Spinal cord (tissue), 10 donors: Measurements from ENCODE around the gene IFNA14. TPM values are rescaled to one million over a fixed set of nuclear protein-coding genes. Genes with fewer than 3 reads are reported as not detected.
"Not testable (repeated sequence)": the region's sequence is repeated elsewhere in the genome, so short reads cannot be mapped to it uniquely, and the experiment has no call there.

Experiments used
- DNase-seq, 6 donors: peaks; one replicate each; pipeline versions ENCODE4 v3.0.0 to v3.0.0-alpha.2; 2013 to 2015; ENCODE audit warnings: low spot score in 6 of 6, low read depth in 4 of 6
- H3K27ac ChIP-seq: one replicate; pipeline ENCODE4 v1.5.1; 2013; ENCODE audit warnings: low read depth, low read length, control low read depth
- H3K27me3 ChIP-seq: one replicate; pipeline ENCODE4 v1.6.1; 2013; ENCODE audit warnings: low read length; ENCODE audit not compliant: control insufficient read depth, insufficient read depth
- H3K36me3 ChIP-seq: one replicate; pipeline ENCODE4 v1.6.1; 2013; ENCODE audit warnings: low read length; ENCODE audit not compliant: control insufficient read depth, insufficient read depth
- H3K4me1 ChIP-seq: one replicate; pipeline ENCODE4 v1.6.1; 2013; ENCODE audit warnings: low read length; ENCODE audit not compliant: control insufficient read depth, insufficient read depth
- H3K4me3 ChIP-seq: one replicate; pipeline ENCODE4 v1.5.1; 2013; ENCODE audit warnings: low read depth, low read length, control low read depth
- H3K9me3 ChIP-seq: one replicate; pipeline ENCODE4 v1.6.1; 2013; ENCODE audit warnings: low read length; ENCODE audit not compliant: control insufficient read depth, insufficient read depth
- WGBS: methylation state at CpG from one replicate; pipeline ENCODE4 v1.1.5; 2013; ENCODE audit warnings: missing lambda C conversion rate; ENCODE audit not compliant: insufficient coverage; 5-methylcytosine and 5-hydroxymethylcytosine counted together
- polyA plus RNA-seq, 2 donors: library from polyadenylated mRNA; unstranded; fragments of 120-200 nt; gene quantifications; one replicate each; pipeline ENCODE4 v1.2.1, GENCODE V29; 2013; ENCODE audit not compliant: insufficient read length in 2 of 2
- total RNA-seq, 2 donors: library from RNA; depleted of rRNA in 1 of 2; stranded (reverse); fragments of 120-200 nt in 1 of 2; fragments of >200 nt in 1 of 2; gene quantifications; one replicate each; pipeline versions ENCODE4 v1.2.3 to v1.2.4, GENCODE V29; 2013 to 2014
- donor health status: healthy.

IFNA14 gene
- total and polyA plus RNA-seq, 4 donors = not detected

DNA sequence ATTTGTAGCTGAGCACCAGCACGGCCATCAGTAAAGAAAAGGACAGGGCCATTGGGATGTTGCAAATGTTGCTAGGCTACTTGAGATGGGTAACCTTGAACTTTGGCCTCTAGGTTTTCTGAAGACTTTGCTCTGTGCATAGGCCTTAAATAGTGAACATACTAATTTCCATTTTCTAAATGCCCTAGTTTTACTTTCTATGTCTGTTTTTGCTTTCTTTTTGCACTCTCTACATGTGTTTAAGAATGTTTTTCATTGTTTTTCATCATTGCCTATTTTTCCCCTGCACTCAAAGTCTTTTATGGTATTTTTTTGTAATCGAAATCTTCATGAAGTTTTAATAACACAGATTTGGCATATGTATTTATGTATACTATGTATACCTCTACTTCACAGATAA is 11.7 kb downstream of the IFNA14 start, which contains the start of gene IFNA17:
TSS of gene IFNA17 (minus strand) at position 101 of the 400 bp plus-strand sequence. CDS start at position 52, 49 bp downstream.
- WGBS = no CpG with 5 or more reads among the region's 2 CpGs
- H3K27me3 ChIP-seq = no peaks in the 10 kb centered on the region
- H3K36me3 ChIP-seq = no peaks in the 10 kb centered on the region
- no peaks in the 10 kb centered on the region for H3K9me3 ChIP-seq
- no peak for DNase-seq
- H3K4me3 ChIP-seq = no peak within 1 kb of the TSS
- H3K27ac ChIP-seq = no peak within 1 kb of the TSS
- no peaks in the 10 kb centered on the region for H3K4me1 ChIP-seq

GRCh38 chr9:21217211-21217610 is 22.6 kb downstream of the IFNA14 start, which contains the start of gene IFNA16:
Gene IFNA16 (minus strand): TSS chr9:21217311. CDS start chr9:21217305, 6 bp downstream.
- not testable (repeated sequence) for H3K27me3 ChIP-seq, H3K36me3 ChIP-seq, H3K9me3 ChIP-seq, H3K27ac ChIP-seq, H3K4me1 ChIP-seq, H3K4me3 ChIP-seq, DNase-seq
- WGBS = 100% methylated on average over 1 of the region's 1 CpG

GRCh38 chr9:21213411-21214326 is 26.1 kb downstream of the IFNA14 start:
- not testable (repeated sequence) for H3K27me3 ChIP-seq, H3K27ac ChIP-seq, H3K36me3 ChIP-seq, H3K4me1 ChIP-seq, H3K9me3 ChIP-seq, H3K4me3 ChIP-seq
- DNase-seq = peak in 1 of 6 donors; percentile 9
- no CpG with 5 or more reads among the region's 5 CpGs for WGBS

DNA sequence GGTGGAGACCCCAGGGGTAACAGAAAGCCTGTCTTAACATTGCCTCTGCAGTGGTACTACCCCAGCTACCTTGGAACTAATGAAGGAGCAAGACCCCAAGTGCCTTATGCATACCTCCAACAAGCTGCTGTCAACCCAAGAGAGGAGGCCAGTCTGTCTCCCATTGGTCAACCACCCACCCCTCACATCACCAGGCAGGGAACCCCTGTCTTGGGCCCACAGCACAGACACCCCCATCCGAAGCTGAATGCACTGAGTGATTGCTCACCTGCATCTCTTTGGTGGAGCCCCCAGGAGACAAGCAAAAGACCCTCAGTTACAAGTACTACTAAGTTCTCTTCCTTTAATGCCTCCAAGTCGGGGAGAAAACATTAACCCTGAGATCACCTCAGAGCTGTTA is 27.6 kb downstream of the IFNA14 start:
- H3K27ac ChIP-seq, H3K36me3 ChIP-seq, DNase-seq, H3K4me1 ChIP-seq, H3K4me3 ChIP-seq, H3K27me3 ChIP-seq, H3K9me3 ChIP-seq: not testable (repeated sequence)
- WGBS = 92% methylated on average over 1 of the region's 2 CpGs

DNA sequence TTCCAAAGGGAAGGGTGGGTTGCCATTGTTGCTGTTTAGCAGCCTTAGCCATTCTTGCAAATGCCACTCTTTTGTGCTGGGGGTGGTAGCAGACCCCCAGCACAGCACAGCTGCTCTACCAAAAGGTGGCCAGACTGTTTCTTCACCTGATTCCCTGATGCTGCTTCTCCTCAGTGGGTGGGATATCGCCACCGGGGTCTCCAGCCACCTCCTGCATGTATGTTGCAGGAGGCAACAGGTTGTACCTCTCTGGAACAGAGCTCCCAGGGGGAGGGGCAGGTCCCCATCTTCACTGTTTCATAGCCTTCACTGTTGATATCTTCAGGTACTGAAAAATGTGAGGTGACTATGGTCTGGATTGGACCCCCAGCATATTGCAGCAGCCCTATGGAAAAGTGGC is 29.0 kb downstream of the IFNA14 start:
- H3K4me3 ChIP-seq, DNase-seq, H3K4me1 ChIP-seq, H3K27me3 ChIP-seq, H3K36me3 ChIP-seq, H3K9me3 ChIP-seq, H3K27ac ChIP-seq: not testable (repeated sequence)
- 100% methylated on average over 1 of the region's 2 CpGs for WGBS

- no peaks in the 10 kb centered on the region for H3K4me1 ChIP-seq
- H3K36me3 ChIP-seq = no peaks in the 10 kb centered on the region
- no peaks in the 10 kb centered on the region for H3K27me3 ChIP-seq
- no peaks in the 10 kb centered on the region for H3K9me3 ChIP-seq
- H3K4me3 ChIP-seq = no peak overlapping the region
- DNase-seq = no peak
- H3K27ac ChIP-seq = no peak overlapping the region
- WGBS = 91% methylated on average over 7 of the region's 7 CpGs
Measured at GRCh38 chr9:21210311-21210710, 29.5 kb downstream of the IFNA14 start.

DNA sequence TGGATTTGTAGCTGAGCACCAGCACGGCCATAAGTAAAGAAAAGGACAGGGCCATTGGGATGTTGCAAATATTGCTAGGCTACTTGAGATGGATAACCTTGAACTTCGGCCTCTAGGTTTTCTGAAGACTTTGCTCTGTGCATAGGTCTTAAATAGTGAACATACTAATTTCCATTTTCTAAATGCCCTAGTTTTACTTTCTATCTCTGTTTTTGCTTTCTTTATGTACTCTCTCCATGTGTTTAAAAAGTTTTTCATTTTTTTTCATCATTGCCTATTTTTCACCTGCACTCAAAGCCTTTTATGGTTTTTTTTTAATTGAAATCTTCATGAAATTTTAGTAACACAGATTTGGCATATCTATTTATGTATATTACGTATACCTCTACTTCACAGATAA is 32.8 kb downstream of the IFNA14 start, which contains the start of gene IFNA10:
TSS of gene IFNA10 (minus strand) at position 101 of the 400 bp plus-strand sequence. CDS start at position 55, 46 bp downstream.
- not testable (repeated sequence) for H3K9me3 ChIP-seq, H3K27ac ChIP-seq, H3K36me3 ChIP-seq, H3K4me1 ChIP-seq, DNase-seq, H3K27me3 ChIP-seq, H3K4me3 ChIP-seq
- WGBS = no CpG with 5 or more reads among the region's 3 CpGs

GRCh38 chr9:21205204-21205603 is 34.6 kb downstream of the IFNA14 start:
- no peaks in the 10 kb centered on the region for H3K9me3 ChIP-seq
- H3K36me3 ChIP-seq = no peaks in the 10 kb centered on the region
- no peak for DNase-seq
- no peak overlapping the region for H3K27ac ChIP-seq
- no peaks in the 10 kb centered on the region for H3K4me1 ChIP-seq
- no peak overlapping the region for H3K4me3 ChIP-seq
- H3K27me3 ChIP-seq = no peaks in the 10 kb centered on the region

GRCh38 chr9:21202105-21202504 is 37.7 kb downstream of the IFNA14 start, which contains the start of gene IFNA7:
Gene IFNA7 (minus strand): TSS chr9:21202205. CDS start chr9:21202165, 40 bp downstream.
- H3K4me1 ChIP-seq, H3K4me3 ChIP-seq, H3K9me3 ChIP-seq, H3K27me3 ChIP-seq, H3K27ac ChIP-seq, DNase-seq, H3K36me3 ChIP-seq: not testable (repeated sequence)
- 100% methylated on average over 2 of the region's 4 CpGs for WGBS
